ENCODE measurements around the gene TMIGD1. TPM values are rescaled to one million over a fixed set of nuclear protein-coding genes. Genes with fewer than 3 reads are reported as not detected.

Gene TMIGD1
- total RNA-seq, 1 donor from 2014 or later, result not detected

DNA sequence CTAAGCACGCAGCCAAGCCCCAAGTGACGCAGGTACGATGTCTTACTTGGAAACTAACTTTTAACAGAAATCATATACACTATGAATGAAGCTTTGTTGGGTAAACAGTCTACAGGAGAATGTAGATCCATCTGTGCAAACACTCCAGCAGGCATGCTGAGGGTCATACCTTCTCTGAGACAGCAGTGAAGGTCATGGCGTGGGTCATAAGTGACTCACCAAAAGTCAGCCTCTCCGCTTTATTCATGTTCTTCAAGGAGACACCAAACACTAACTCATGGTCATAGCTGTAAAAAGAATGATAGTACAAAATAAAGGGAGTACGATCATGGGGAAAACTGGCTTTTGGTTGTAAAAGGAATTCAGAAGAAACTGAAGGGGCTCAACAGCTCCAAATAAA lies 62.8 kb downstream of the TMIGD1 start:
- Mint-ChIP-seq H3K4me1 (ENCODE audit: low read depth) (peaks cover 4% of the 10 kb centered on the region), H3K36me3 (ENCODE audit: insufficient read depth) (peaks cover 30% of the 10 kb centered on the region), H3K27me3 (no peaks in the 10 kb centered on the region), H3K27ac (peak overlapping the region; percentile 45), H3K4me3 (ENCODE audit: low read depth) (no peak overlapping the region), H3K9me3 (ENCODE audit: low read depth) (no peaks in the 10 kb centered on the region)
- no peak for TF ChIP-seq CTCF (IDR thresholded peaks at IDR 0.05; ENCODE audit: unreplicated experiment)
- DNase-seq (ENCODE audit: low spot score, unreplicated experiment), result no peak

GRCh38 chr17:30267625-30268024 lies 66.2 kb downstream of the TMIGD1 start:
- H3K9me3 Mint-ChIP-seq (ENCODE audit: low read depth), result no peaks in the 10 kb centered on the region
- peaks cover 16% of the 10 kb centered on the region for H3K4me1 Mint-ChIP-seq (ENCODE audit: low read depth)
- peak overlapping the region; percentile 6 for H3K27ac Mint-ChIP-seq
- no peaks in the 10 kb centered on the region for H3K27me3 Mint-ChIP-seq
- no peak for TF ChIP-seq CTCF (IDR thresholded peaks at IDR 0.05; ENCODE audit: unreplicated experiment)
- no peak for DNase-seq (ENCODE audit: low spot score, unreplicated experiment)
- H3K36me3 Mint-ChIP-seq (ENCODE audit: insufficient read depth), result peaks cover 22% of the 10 kb centered on the region
- no peak overlapping the region for H3K4me3 Mint-ChIP-seq (ENCODE audit: low read depth)

Other genes with a start within 250 kb of the TMIGD1 start
- gene NSRP1, start 217.2 kb downstream of the TMIGD1 start, total RNA-seq, result 25.3 and 29.0 TPM in 2 replicates
- gene SLC6A4, start 98.4 kb downstream of the TMIGD1 start, total RNA-seq, result 0.64 and 0.96 TPM in 2 replicates
- 60.9 and 64.2 TPM in 2 replicates for gene BLMH, start 42.1 kb downstream of the TMIGD1 start, total RNA-seq
- 123 and 124 TPM in 2 replicates for gene CPD, start 44.9 kb upstream of the TMIGD1 start, total RNA-seq
- 59.6 and 64.9 TPM in 2 replicates for gene GOSR1, start 143.4 kb upstream of the TMIGD1 start, total RNA-seq